Measurements from ENCODE around the gene NF1. TPM values are rescaled to one million over a fixed set of nuclear protein-coding genes. Genes with fewer than 3 reads are reported as not detected.

Gene NF1
- total RNA-seq, 1 experiment from 2014 or later = 33.6 TPM

- no peak for DNase-seq (ENCODE audit: extremely low read depth, low read depth)
Observed at GRCh38 chr17:31393749-31394146, 299.0 kb downstream of the NF1 start.

- peak; percentile 46 for DNase-seq (ENCODE audit: extremely low read depth, low read depth)
Observed at GRCh38 chr17:31394544-31394943, 299.8 kb downstream of the NF1 start.

- no peak for DNase-seq (ENCODE audit: extremely low read depth, low read depth)
Observed at GRCh38 chr17:31397256-31397939, 302.6 kb downstream of the NF1 start.

- no peak for DNase-seq (ENCODE audit: extremely low read depth, low read depth)
Observed at GRCh38 chr17:31398381-31399311, 303.9 kb downstream of the NF1 start.

- DNase-seq (ENCODE audit: extremely low read depth, low read depth) = no peak
Observed at GRCh38 chr17:31400481-31400950, 305.7 kb downstream of the NF1 start.

GRCh38 chr17:31401456-31402254 is 306.9 kb downstream of the NF1 start:
- DNase-seq (ENCODE audit: extremely low read depth, low read depth) = no peak

GRCh38 chr17:31404028-31404949 is 309.5 kb downstream of the NF1 start:
- no peak for DNase-seq (ENCODE audit: extremely low read depth, low read depth)

GRCh38 chr17:31405890-31406371 is 311.2 kb downstream of the NF1 start:
- DNase-seq (ENCODE audit: extremely low read depth, low read depth) = no peak

- no peak for DNase-seq (ENCODE audit: extremely low read depth, low read depth)
Observed at GRCh38 chr17:31408586-31408985, 313.8 kb downstream of the NF1 start.

GRCh38 chr17:31411707-31412285 is 317.0 kb downstream of the NF1 start:
- DNase-seq (ENCODE audit: extremely low read depth, low read depth) = no peak

- no peak for DNase-seq (ENCODE audit: extremely low read depth, low read depth)
Observed at GRCh38 chr17:31412511-31412910, 317.7 kb downstream of the NF1 start.

- no peak for DNase-seq (ENCODE audit: extremely low read depth, low read depth)
Observed at GRCh38 chr17:31413081-31413799, 318.5 kb downstream of the NF1 start.

GRCh38 chr17:31413874-31414549 is 319.2 kb downstream of the NF1 start:
- DNase-seq (ENCODE audit: extremely low read depth, low read depth) = no peak

- no peak for DNase-seq (ENCODE audit: extremely low read depth, low read depth)
Observed at GRCh38 chr17:31414550-31414918, 319.8 kb downstream of the NF1 start.

GRCh38 chr17:31415004-31415454 is 320.3 kb downstream of the NF1 start:
- no peak for DNase-seq (ENCODE audit: extremely low read depth, low read depth)

GRCh38 chr17:31415640-31416502 is 321.1 kb downstream of the NF1 start:
- no peak for DNase-seq (ENCODE audit: extremely low read depth, low read depth)

GRCh38 chr17:31416503-31416923 is 321.7 kb downstream of the NF1 start:
- no peak for DNase-seq (ENCODE audit: extremely low read depth, low read depth)

All from NCI-H460 (cell line).